ENCODE results near the gene SMIM12.

The SMIM12 gene

GRCh38 chr1:34874296-34874952 is 14.9 kb upstream of the SMIM12 start:
- DNase-seq (ENCODE audit: low read depth in 3 of 3), result no peak

DNA sequence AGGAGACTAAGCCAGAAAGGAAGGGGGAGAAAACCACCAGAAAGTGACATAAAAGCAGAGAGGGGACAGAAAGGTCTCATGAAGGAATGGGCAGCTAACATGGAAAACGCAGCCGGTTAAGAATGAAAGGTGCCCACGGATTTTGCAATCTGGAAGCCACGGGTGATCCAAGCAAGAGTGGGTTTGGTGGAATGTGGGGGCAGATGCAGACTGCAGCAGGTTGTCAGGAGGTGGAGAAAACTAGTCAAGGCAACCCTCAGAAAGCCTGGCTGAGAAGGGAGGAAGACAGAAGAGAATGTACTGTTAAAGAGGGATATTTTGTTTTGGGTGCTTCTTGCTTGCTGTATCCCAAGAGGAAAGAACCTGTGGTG is 12.6 kb upstream of the SMIM12 start:
- no peak for DNase-seq (ENCODE audit: low read depth in 3 of 3)

DNA sequence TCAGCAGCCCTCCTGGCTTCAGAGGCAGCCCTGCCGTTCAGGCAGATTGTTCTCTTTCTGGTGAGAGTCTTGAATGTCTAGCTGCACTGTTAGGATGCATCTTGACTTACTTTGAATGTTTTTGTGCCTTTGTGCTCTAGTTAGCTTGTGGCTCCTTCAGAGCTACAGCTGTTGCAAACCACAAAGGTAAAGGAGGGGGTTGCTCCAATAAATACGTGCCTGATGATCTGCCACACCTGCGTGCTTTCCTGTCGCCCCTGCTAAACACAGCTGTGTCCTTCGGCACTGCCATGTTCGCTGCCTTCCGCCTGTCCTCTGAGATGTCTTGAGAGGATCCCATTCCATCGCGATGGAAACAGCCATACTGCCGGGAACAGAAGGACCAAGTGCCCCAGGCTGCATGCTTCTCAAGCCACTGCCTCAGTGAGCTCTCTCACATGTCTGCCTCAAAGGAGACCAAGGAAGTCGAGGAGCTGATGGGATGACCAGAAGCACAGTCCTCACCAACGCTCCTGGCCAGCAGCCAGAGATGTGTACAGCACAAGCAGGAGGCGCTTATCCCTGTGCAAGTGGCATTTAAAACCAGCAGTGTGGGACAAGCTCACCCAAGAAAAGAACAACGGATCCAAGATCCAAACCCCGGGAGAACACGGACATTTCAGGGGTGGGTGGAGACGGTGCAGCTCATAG is 12.0 kb upstream of the SMIM12 start:
- DNase-seq (ENCODE audit: low read depth in 3 of 3), result no peak

GRCh38 chr1:34870395-34870794 is 10.8 kb upstream of the SMIM12 start:
- DNase-seq (ENCODE audit: low read depth in 3 of 3), result no peak

DNA sequence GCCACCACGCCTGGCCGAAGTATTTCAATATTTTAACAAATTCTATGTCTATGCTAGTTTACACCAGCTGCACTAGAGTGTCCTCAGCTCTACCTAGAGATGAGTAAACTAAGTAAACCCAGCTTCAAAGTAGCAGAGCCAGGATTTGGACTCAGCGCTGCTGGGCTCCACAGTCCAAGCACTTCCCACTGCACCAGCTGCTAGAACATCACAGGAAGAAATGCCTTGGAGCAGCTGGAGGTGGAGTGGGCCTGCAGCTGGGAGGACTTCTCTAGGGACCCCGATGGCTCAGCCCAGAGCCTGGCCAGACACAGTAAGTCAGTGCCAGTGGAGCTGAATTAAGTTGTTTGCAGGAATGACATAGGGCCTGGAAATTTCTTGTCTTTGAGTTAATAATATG is 10.2 kb upstream of the SMIM12 start:
- no peak for DNase-seq (ENCODE audit: low read depth in 3 of 3)

DNA sequence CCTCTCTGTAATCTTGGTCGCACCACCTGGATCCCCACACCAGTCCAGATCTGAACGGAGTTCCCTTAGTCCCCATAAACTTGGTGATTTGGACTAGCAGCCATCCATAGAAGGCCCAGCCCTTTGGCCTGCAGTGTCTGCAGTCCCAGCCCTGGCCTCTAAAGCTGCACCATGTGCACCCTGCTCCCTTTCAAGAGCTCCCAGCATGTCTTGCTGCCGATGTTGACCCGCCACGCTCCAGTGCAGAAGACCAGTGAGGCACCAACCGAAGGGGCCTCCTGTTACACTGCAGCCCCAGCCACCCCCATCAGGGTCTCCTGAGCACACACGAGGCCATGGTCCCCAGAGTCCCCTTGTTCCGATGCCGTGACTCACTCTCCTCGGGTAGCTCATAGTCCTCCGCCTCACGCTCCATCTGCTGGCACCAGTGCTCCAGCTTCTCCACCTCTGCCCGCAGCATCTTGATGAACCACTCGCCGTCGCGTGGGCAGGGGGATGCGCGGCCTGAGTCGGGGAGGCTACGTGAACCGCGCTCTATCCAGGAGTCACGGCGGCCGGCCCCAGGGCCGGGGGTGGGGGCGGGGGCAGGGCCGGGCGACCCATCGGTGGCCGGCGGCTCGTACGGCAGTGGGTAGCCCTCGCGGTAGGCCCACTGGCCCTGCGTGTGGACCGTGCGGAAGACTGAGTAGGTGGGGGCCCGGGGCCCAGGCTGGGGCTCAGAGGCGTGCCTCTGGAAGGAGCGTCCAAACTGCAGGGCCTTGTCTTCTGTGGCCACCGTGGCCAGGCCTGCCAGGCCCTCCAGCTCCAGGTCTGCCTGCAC is 8.9 kb upstream of the SMIM12 start:
- DNase-seq (ENCODE audit: low read depth in 3 of 3), result no peak

DNA sequence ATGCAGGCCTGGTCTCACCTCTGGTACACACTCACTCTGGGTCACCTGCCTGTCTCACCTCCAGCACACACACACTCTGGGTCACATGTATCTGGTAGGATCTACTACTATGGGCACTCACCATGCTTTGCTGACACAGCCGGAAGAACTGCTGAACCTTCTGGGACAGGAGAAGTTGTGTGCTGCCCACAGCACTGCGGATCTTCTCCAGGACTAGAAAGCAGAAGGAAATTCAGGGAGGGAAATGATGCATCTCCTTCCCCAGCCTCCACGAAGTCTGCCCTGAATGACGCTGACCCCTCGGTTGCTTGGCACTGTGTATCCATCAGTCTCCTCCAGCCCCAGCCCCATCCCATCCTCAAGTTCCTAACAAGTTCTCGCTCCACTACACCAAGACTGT is 7.9 kb upstream of the SMIM12 start:
- no peak for DNase-seq (ENCODE audit: low read depth in 3 of 3)

- DNase-seq (ENCODE audit: low read depth in 3 of 3), result no peak
Observed at GRCh38 chr1:34866762-34867109, 7.2 kb upstream of the SMIM12 start.

DNA sequence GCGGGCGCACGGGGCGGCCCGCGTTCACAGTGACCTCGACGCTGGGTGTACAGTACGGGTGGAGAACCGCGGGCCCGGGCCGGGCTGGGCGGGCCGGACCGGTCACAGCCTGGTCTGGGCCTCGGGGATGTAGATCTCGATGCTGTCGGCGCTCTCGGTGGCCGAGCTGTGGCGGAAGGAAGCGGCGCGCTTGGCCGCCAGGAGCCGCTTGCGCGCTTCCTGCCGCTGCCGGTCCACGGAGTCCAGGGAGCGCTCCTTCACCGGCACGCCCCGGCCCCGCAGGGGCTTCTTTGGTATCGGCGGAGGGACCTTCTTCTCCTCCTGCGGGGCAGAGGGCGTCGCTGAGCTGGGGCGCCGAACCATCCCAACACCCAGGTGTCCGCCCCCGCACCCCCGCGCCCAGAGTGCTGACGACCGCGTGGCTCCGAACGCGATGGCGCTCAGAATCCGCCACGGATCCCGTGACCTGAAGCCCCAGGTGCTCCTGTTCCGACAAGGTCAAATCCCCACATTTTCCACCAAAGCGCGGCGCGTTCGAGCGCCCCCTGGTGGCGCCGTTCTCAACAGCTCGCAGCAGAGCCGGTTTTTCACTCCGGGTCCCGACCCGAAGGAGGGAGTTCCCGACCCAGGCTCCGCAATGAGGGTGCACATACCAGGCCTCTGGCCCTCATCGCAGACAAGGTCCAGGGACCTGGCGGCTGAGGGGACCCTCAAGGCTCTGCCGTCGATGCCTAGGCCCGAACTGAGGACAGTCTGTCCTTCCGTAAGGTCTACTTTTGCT is 6.6 kb upstream of the SMIM12 start:
- peak; percentile 90 to 97 (median 92) for DNase-seq (ENCODE audit: low read depth in 3 of 3)

DNA sequence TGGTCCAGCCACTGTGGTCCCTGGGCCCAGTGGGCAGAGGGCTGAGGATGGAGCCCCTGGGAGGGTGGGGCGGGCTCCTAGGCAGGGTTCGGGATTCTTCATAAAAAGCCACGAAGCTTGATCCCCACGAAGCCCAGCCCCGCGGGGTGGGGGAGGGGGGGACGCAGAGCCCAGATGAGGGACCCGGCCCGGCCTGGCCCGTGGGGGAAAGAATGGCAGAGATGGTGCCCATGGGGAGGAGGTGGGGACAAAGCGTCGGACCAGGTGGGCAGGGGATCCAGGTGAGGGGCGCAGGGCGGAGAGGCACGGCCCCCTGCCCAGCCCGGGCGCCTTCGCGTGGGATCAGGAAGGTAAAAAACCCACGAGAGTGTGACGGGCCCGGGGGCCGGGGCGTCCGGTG is 6.0 kb upstream of the SMIM12 start:
- no peak for DNase-seq (ENCODE audit: low read depth in 3 of 3)

DNA sequence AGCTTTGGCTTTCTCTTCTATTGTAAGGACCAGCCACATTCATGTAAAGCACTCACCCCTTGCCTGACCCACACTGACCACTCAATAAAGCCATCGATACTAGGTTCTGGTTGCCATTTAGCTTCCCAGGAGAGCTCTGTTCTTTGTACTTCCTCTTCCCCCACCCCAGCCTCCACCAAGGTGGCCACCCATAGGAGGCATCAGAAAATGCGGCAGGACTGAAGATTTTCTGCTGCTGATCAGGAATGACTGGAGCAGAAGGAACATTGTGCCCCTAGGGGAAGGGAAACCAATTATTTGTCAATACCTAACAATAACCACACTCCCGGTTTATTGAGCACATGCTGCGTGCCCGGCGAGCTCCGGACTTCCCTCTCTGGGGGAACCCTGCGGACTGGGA is 5.2 kb upstream of the SMIM12 start:
- no peak for DNase-seq (ENCODE audit: low read depth in 3 of 3)

GRCh38 chr1:34863501-34863900 is 4.0 kb upstream of the SMIM12 start:
- no peak for DNase-seq (ENCODE audit: low read depth in 3 of 3)

GRCh38 chr1:34858901-34859445 is 576 bp downstream of the SMIM12 start:
- DNase-seq (ENCODE audit: low read depth in 3 of 3), result peak in 1 of 3 experiments; percentile 8

GRCh38 chr1:34856697-34857096 is 2.9 kb downstream of the SMIM12 start:
- DNase-seq (ENCODE audit: low read depth in 3 of 3), result no peak

DNA sequence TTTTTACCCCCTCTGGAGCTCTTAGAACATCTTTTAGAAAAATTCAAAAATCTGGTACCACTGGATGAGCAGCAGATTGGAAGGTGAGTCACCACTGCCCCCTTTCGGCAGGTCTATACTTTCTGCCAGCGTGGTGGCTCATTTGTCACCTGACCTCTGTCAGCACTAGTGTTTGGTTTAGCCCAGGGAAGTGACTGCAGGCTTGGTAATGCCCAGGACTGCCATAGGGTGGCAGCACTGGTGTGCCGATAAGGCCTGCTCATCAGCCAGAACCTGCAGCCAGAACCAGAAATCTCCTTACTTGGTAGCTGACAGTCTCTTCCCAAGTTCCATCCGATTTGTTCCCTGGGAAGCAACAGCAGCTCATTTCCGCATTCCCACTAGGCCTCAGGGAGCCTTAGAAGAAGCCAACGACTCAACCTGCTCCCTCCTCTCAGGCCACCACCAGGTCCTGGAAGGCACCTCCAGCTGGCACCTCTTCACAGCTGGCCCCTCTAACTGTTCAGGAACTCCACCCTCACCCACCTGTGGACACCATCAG is 6.8 kb downstream of the SMIM12 start:
- peak; percentile 64 to 82 (median 77) for DNase-seq (ENCODE audit: low read depth in 3 of 3)

- DNase-seq (ENCODE audit: low read depth in 3 of 3), result no peak
Observed at GRCh38 chr1:34851431-34852105, 8.0 kb downstream of the SMIM12 start.

GRCh38 chr1:34850382-34850781 is 9.2 kb downstream of the SMIM12 start:
- no peak for DNase-seq (ENCODE audit: low read depth in 3 of 3)

GRCh38 chr1:34847094-34847493 is 12.5 kb downstream of the SMIM12 start:
- no peak for DNase-seq (ENCODE audit: low read depth in 3 of 3)

DNA sequence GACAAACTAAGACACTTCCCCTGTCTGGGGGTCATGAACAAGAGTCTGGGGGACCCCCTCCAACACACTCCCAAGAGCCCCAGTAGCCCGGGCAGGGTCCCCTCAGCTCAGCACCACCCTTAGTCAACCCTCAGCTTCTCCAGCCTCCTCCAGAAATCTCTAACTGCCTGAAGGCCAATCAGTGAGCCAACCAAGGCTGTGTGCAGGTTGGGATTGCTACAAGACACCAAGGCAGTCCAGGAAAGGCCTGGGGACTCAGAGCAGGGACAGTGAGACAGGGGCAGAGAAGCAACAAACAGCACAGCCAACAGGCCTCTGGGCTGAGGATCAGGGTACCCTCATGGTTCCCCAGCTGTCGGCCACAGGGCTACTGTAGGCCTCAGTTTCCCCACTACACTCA is 13.3 kb downstream of the SMIM12 start:
- no peak for DNase-seq (ENCODE audit: low read depth in 3 of 3)

- no peak for DNase-seq (ENCODE audit: low read depth in 3 of 3)
Observed at GRCh38 chr1:34845131-34845901, 14.2 kb downstream of the SMIM12 start.

Data from stimulated activated CD4-positive, alpha-beta T cell treated with anti-CD3 and anti-CD28 coated beads, TNF-alpha, amount 100 ng/mL, for 4 hours (primary cell).